GM19025 (cell line): ENCODE measurements around the gene SMARCAL1.
A peak's percentile ranks its signal among the peaks of the same experiment; 100 is the strongest.

Source experiments
- ATAC-seq: cut with Tn5 transposase; IDR thresholded peaks from one replicate; pipeline ENCODE4 v1.9.1; 2021; ENCODE audit warnings: mild to moderate bottlenecking, low read depth, moderate library complexity; ENCODE audit not compliant: unreplicated experiment

Gene SMARCAL1

DNA sequence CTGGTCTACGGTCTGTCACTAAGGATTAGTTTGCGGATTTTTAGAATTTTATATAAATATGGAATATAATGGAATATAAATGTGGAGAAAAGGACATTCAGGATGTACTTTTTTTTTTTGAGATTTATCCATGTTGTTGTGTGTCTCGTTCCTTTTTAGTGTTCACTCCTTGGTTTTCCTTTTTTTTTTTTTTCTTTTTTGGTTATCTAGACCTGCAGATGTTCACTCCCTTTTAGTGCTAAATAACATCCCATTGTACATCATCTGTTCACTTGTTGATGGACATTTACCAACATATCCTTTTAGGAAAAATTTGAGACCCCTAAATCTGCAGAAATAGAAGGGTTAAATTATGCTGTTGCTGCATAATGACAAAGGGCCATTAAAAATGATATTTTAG is 60.9 kb downstream of the SMARCAL1 start:
- no peak for ATAC-seq

DNA sequence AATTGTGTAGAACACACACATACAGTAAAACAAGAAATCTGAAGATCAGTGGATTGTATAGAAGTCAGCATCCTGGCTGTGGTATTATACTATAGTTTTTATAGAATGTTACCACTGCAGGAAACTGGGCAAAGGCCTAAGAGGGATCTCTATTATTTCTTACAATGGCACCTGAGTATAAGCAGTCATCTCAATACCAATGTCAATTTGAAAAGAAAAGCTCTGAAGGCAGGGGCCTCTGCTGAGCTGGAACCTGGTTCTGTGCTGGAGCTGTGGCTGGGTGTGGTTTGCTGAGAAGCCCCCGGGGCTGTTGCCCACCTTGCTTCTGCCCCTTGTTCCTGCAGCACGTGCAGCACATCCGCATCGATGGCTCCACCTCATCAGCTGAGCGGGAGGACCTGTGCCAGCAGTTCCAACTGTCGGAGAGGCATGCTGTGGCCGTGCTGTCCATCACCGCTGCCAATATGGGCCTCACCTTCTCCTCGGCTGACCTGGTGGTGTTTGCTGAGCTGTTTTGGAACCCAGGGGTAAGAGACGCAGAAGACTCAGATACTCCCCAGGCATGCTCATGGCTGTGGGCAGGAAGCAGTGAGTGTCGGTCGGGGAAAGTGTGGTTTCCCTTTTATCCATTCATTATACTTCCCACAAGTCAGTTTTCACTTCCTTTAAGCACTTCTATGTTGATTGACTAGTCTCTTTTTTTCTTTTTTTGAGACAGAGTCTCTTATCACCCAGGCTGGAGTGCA is 62.8 kb downstream of the SMARCAL1 start:
- ATAC-seq = peak; percentile 52

DNA sequence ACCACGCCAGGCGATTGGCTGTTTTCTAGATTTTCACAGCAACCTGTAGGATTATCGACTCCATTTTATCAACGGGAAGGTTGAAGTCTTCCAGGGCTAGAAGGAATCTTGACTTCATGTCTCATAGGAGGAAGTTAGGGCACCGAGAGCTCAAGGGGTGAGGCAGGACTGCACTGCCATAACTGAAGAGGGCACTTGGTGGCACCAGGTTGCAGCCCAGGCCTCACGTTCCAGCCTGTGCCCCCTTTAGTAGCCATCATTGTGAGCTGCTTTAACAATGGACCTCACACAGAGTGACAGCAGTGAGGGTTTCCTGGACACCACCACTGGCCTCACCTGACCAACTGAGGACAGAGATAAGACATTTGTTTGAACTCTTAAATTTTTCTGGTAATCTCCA is 63.5 kb downstream of the SMARCAL1 start:
- no peak for ATAC-seq

DNA sequence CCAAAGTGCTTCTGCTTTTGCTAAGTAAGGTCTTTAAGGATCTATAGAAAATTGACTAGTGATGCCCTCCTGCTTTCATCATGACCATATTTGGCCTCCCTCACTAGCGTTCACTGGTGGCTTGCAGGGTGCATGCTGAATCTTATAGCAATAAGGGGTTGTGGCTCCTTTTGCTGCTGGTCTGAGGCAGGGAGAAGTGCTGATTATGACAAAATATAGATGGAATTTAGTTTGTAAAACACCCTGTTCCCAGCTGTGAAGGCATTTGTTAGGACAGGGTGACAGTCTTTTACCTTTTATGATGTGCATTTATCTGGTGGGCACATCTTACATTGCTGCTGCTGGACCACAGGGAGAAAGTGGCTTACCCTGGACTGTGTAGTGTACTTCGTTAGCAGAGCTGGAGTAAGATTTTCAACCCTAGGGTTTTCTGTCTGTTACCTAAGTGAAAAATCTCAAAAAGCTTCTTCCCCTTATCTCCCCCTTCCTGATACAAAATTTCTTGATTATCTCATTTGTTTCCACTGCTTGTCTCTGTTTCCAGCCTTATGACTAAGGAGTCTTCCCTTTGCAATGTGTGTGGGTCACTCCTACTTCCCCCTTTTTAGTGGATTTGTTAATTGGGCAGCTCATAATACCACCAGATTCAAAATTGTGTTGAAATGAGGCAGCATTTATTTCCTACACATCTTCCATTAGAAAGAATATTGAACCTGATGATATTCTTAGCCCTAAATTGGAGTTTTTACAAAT is 65.2 kb downstream of the SMARCAL1 start:
- no peak for ATAC-seq

GRCh38 chr2:216478151-216478550 is 65.9 kb downstream of the SMARCAL1 start:
- ATAC-seq = no peak

DNA sequence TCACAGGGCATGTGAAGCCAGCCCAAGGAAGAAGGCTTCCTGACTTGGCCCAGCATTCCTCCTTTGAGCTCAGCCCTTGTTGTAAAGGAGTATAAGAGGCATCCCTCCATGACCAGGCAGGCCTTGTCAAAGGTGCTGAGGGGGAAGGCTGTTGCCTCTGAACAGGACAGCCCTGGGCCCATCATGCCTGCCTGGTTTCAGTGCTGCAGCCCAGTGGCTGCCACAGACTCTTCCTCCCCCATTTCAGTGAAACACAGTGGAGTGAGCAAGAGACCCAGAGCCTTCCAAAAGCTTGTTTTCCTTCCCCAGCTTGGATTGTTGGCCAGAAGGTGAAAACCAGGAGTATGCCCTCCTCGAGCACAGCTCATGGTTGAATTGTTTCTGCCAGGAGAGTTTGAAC is 66.5 kb downstream of the SMARCAL1 start:
- ATAC-seq = no peak

DNA sequence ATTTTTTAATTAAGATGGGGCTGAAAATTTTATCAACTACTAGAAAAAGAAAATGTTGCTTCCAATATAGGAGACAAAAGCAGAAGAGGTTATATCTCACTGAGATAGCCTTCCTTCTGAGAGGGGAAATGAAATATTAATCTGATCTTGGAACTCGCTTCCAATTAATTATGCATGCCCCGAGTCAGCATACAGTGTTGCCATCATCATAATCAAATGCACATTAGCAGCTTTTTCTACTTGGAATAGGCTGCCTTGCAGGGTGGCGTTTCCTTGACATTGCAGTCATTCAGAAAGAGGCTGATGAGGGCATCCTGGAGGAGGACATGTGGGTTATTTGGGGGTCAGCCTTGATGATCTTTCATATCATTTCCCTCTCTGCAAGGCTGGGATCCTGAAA is 67.9 kb downstream of the SMARCAL1 start:
- ATAC-seq = no peak

- ATAC-seq = no peak
Observed at GRCh38 chr2:216482640-216483039, 70.4 kb downstream of the SMARCAL1 start.

- ATAC-seq = no peak
Observed at GRCh38 chr2:216485237-216485636, 73.0 kb downstream of the SMARCAL1 start.

- ATAC-seq = no peak
Observed at GRCh38 chr2:216485745-216486144, 73.5 kb downstream of the SMARCAL1 start.

- no peak for ATAC-seq
Observed at GRCh38 chr2:216486271-216486670, 74.0 kb downstream of the SMARCAL1 start.

DNA sequence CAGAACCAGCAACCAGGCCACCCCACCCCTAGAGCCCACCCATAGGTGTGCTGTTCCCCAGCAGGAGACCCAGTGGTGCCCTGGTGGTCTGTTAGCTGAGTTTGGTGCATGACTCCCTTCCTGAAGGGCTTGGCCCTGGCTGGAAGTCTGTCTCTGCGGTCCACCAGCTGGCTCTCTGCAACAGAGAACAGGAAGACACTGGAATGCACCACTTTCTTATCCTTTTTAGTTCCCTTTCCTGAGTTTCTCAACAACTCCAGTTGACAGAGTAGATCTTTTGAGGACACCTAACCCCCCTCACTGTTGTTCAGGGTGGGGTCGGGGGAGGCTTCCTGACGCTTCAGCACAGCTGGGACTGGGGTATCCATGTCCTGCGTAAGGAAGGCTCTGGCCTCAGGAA is 74.4 kb downstream of the SMARCAL1 start:
- no peak for ATAC-seq

GRCh38 chr2:216490061-216490460 is 77.8 kb downstream of the SMARCAL1 start:
- ATAC-seq = no peak

GRCh38 chr2:216491793-216492596 is 79.7 kb downstream of the SMARCAL1 start:
- peak; percentile 90 for ATAC-seq

GRCh38 chr2:216492597-216493333 is 80.5 kb downstream of the SMARCAL1 start:
- no peak for ATAC-seq

- ATAC-seq = no peak
Observed at GRCh38 chr2:216493334-216493685, 81.0 kb downstream of the SMARCAL1 start.

- ATAC-seq = no peak
Observed at GRCh38 chr2:216495656-216496055, 83.4 kb downstream of the SMARCAL1 start.

DNA sequence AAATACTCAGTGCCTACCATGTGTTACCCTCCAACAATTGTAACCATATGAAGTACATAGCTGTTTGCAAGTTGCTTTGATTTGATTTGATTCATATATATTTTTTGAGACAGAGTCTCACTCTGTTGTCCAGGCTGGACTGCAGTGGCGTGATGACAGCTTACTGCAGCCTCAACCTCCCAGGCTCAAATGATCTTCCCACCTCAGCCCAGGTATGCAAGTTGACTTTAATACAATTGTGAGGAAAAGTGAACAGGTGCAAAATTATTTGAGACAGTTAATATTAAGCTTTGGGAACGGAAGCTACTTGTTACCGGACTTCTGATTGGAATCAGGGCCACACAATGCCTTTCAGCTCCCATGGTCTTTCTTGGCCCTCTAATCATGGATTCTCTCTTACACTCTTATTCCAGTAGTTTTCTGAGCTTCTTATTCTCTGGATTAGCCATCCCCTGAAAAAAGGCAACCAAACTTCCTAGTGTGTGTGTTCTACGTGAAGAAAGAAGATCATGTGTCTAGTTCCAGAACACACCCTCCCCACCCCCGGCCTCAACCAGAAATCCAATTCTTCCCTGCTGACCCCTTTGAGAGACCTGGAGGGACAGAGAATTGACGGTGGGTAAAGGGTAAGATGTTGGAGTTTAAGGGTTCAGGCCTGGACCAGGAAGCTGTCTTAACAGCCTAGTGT is 85.2 kb downstream of the SMARCAL1 start:
- ATAC-seq = no peak

DNA sequence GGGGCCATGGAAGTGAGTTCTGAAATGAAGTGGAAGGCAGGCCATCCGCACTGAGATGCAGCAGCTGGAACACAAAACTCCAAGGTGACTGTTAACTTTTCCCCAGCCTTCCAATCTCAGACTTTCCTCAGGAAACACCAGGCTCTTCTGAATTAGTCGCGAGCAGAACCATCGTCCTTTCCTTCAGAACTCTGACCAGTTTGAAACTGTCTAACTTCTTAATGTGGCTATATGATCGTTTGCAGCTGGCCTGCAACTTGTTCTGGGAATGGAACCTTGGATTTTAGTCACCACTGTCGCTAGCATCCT is 85.7 kb downstream of the SMARCAL1 start:
- ATAC-seq = peak; percentile 3
